OCI-LY7 (cell line): ENCODE data around the gene TLX2.

Experiments used
- CTCF ChIP-seq: fragments of 200-600 bp; sonication (generic); conservative IDR thresholded peaks from 2 replicates; pipeline ENCODE4 v1.5.1; 2014; ENCODE audit warnings: mild to moderate bottlenecking, antibody characterized with exemption, low read length, moderate library complexity, mixed read lengths
- EZH2phosphoT487 ChIP-seq: fragments of 200-600 bp; sonication (generic); IDR thresholded peaks from 2 replicates; pipeline ENCODE4 v1.6.1; 2018; ENCODE audit warnings: low read depth, borderline replicate concordance, mild to moderate bottlenecking, mixed run types, antibody characterized with exemption, low read length, moderate library complexity, mixed read lengths

- no peak for TF ChIP-seq EZH2phosphoT487
- TF ChIP-seq CTCF = no peak
Measured at GRCh38 chr2:74502147-74502719, 12.0 kb upstream of the TLX2 start.
